TTC549 (cell line): ENCODE data around the gene CELSR1.

Experiments
- FAIRE-seq: peaks from 2 replicates; lab custom pipeline; 2012; peaks lifted over from hg19 to GRCh38; lab: Jason Lieb, UNC

CELSR1 gene

GRCh38 chr22:46458525-46458924, 78.9 kb downstream of the CELSR1 start:
- no peak for FAIRE-seq

GRCh38 chr22:46457502-46458488, 79.6 kb downstream of the CELSR1 start:
- FAIRE-seq: no peak

GRCh38 chr22:46456818-46457163, 80.6 kb downstream of the CELSR1 start:
- FAIRE-seq: no peak

DNA sequence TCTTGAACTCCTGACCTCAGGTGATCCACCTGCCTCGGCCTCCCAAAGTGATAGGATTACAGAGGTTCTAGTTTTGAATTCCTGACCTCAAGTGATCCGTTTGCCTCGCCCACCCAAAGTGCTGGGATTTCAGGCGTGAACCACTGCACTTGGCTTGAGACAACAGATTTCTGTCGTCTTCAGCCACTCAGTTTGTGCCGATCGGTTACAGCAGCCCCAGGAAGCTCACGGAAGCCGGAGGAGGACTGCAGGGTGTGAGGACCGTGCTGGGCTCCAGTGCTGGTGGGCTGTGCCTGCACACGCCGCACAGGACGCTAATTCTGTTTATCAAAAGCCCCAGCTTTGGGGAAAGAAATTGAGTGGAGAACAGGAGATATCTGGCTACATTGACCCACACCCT, 82.0 kb downstream of the CELSR1 start:
- no peak for FAIRE-seq

GRCh38 chr22:46454504-46455269, 82.7 kb downstream of the CELSR1 start:
- no peak for FAIRE-seq

- no peak for FAIRE-seq
These were observed 83.5 kb downstream of the CELSR1 start for GRCh38 chr22:46453829-46454503.

DNA sequence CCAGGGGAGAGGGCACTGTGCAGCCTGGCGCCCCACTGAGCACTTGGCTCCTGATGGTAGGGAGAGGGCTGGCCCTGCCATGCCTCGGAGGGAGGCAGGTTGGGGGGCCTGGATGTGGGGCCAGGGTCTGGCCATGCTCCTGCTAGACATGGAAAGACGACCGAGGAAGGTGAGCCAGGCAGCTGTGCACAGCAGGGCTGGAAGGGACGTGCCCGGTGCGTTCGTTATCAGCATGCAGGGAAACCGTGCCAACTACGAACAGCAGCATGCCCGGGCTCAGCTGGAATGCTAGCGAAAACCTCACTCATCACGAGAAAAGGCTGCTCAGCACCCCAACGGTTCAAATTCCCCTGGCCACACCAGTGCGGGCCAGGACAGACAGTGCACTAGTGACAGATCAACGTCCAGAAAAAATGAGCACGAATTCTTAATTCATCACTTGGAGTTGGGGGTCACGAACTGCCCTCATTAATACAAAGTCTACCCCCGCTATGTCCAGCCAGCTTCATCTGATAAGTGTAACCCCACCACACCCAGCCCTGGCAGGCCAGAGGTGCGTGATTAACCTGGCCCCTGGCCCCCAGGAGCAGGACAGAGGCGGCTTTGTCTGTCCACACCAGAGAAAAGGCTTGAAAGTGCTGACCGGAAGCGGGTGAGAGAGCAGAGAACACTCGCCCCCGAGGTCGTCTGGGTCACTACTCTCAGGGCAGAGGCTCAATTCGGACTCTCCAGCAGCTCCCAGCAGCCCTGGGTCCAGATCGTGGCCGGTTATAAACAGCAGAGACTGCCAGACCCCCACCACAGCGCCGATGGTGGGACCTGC, 84.2 kb downstream of the CELSR1 start:
- FAIRE-seq: no peak

- FAIRE-seq: no peak
These were observed 85.0 kb downstream of the CELSR1 start for GRCh38 chr22:46452195-46453005.

- no peak for FAIRE-seq
These were observed 85.7 kb downstream of the CELSR1 start for GRCh38 chr22:46451741-46452140.

DNA sequence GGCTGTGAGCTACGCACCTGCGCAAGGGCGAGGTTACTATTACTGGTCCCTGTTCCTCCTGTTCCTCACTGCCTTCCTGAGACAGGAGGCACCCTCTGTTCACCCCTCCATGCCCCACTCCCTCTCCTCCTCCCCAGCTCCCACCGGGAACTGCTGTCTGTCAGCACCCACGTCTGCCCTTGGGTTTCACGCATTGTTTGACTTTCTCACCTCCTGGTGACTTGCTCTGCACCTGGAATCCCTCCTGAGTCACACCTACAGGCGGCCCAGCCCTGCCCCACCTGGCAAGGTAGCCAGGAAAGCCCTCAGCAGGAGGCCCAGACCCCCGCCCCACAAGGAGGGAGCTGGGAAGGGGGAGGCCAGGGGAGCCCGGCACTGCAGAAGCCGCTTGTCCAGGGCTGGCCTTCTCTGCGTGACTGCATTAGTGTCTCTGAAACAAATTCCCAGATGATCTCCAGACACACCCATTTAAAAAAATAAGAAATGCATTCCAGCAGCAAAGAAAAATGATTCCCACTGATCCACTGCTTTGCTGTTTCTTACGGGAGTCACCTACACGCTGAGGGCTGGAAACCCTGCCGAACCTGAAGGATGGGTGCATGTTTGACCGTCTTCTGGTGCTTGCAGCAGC, 86.4 kb downstream of the CELSR1 start:
- no peak for FAIRE-seq

- FAIRE-seq: no peak
These were observed 87.3 kb downstream of the CELSR1 start for GRCh38 chr22:46449974-46450745.

DNA sequence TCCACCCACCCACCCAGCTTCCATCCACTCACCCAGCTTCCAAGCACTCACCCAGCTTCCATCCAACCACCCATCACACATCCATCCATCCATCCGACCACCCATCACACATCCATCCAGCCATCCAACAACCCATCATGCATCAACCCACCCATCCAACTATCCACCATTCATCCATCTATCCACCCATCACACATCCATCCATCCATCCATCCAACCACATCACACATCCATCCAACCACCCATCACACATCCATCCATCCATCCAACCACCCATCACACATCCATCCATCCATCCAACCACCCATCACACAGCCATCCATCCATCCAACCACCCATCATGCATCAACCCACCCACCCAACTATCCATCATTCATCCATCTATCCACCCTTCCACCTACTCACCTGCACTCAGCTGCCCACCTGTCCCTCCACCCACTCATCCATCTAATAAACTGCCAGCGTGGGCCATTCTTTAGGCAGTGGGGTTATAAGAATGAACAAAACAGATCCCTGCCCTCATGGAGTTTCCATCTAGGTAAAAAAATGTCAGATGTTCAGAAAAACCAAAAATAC, 88.2 kb downstream of the CELSR1 start:
- FAIRE-seq: no peak

DNA sequence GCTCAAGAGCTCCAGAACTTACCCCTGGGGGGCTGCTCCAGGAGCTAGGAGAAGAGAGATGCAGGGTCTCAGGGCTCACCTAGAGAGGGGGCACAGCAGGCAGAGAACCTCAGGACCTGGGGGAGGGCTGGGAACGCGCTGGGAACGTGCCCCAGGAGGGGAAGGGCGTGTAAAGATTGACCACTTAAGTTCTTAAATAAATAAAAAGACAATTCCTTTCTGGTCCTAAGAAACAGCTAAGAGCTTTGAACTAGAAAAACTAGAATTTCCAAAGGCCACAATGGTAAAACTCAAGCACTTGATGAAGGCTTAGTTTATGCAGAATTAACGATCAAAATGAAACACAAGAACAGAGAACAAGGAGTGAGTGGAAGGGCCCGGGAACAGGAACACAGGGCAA, 89.1 kb downstream of the CELSR1 start:
- no peak for FAIRE-seq

- no peak for FAIRE-seq
These were observed 89.5 kb downstream of the CELSR1 start for GRCh38 chr22:46447906-46448305.

GRCh38 chr22:46446799-46447198, 90.6 kb downstream of the CELSR1 start:
- FAIRE-seq: no peak

DNA sequence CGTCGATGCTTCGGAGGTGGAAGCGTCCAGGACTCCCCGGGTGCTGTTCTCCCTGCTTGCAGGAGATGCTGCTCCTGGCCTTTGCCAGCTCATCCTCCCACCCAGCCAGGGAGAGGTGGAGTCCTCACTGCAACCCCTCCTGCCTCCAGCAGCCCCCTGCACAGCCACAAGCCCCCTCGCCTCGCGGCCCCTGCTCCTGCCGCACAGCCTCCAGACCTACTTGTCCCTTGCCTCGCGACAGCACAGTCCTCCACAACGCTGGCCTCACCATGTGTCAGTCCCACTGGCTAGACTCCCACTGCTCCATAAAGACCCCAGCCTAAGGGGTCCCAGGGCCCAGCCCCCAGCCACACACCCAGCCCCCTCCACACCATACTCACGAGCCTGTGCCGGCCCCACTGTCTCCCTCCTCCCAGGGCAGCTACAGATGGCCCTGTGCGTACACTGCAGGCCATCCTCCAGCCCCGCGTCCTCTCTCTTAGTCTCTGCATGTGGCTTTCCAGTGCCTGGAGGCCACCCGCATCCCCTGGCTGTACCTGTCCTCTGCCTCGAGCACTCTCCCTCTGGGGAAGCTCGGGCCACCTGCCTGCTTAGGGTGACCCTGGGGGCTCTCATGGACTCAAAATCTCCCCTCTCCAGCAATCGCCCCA, 91.5 kb downstream of the CELSR1 start:
- FAIRE-seq: no peak

- FAIRE-seq: no peak
These were observed 93.0 kb downstream of the CELSR1 start for GRCh38 chr22:46444390-46444854.

GRCh38 chr22:46443850-46444389, 93.5 kb downstream of the CELSR1 start:
- no peak for FAIRE-seq
